Pulmonary artery endothelial cell (primary cell): Measurements from ENCODE around the gene STKLD1. TPM values are rescaled to one million over a fixed set of nuclear protein-coding genes. Genes with fewer than 3 reads are reported as not detected.
"Not testable (repeated sequence)": the region's sequence is repeated elsewhere in the genome, so short reads cannot be mapped to it uniquely, and the experiment has no call there.

Source experiments
- DNase-seq: peaks from one replicate; pipeline ENCODE4 v3.0.0-alpha.2; 2011; ENCODE audit warnings: low read depth, low spot score
- total RNA-seq: library from RNA; depleted of rRNA; stranded (reverse); fragments of >200 nt; gene quantifications from 2 replicates; pipeline ENCODE4 v1.2.3, GENCODE V29; 2014

Gene STKLD1
- total RNA-seq, 1 donor from 2014 or later = 0.46 TPM

- DNase-seq = no peak
Measured at GRCh38 chr9:133361507-133362092, 14.6 kb upstream of the STKLD1 start.

- no peak for DNase-seq
Measured at GRCh38 chr9:133362359-133363044, 13.7 kb upstream of the STKLD1 start.

GRCh38 chr9:133366435-133366834, 9.7 kb upstream of the STKLD1 start:
- DNase-seq = no peak

- no peak for DNase-seq
Measured at GRCh38 chr9:133367221-133367620, 8.9 kb upstream of the STKLD1 start.

- DNase-seq = no peak
Measured at GRCh38 chr9:133367778-133368177, 8.4 kb upstream of the STKLD1 start.

GRCh38 chr9:133368249-133368881, 7.8 kb upstream of the STKLD1 start:
- no peak for DNase-seq

- no peak for DNase-seq
Measured at GRCh38 chr9:133369422-133369821, 6.7 kb upstream of the STKLD1 start.

GRCh38 chr9:133369933-133370332, 6.2 kb upstream of the STKLD1 start:
- DNase-seq = no peak

- DNase-seq = no peak
Measured at GRCh38 chr9:133370685-133371084, 5.5 kb upstream of the STKLD1 start.

GRCh38 chr9:133371261-133371711, 4.9 kb upstream of the STKLD1 start:
- no peak for DNase-seq

- no peak for DNase-seq
Measured at GRCh38 chr9:133372144-133372543, 4.0 kb upstream of the STKLD1 start.

GRCh38 chr9:133374612-133375115, 1.5 kb upstream of the STKLD1 start:
- DNase-seq = no peak

- DNase-seq = no peak
Measured at GRCh38 chr9:133375116-133375723, 946 bp upstream of the STKLD1 start.

GRCh38 chr9:133377280-133377679, 1.1 kb downstream of the STKLD1 start:
- not testable (repeated sequence) for DNase-seq

- no peak for DNase-seq
Measured at GRCh38 chr9:133377721-133378216, 1.6 kb downstream of the STKLD1 start.

GRCh38 chr9:133378408-133378962, 2.3 kb downstream of the STKLD1 start:
- DNase-seq = no peak

- no peak for DNase-seq
Measured at GRCh38 chr9:133379153-133380086, 3.3 kb downstream of the STKLD1 start.

GRCh38 chr9:133380734-133381133, 4.6 kb downstream of the STKLD1 start:
- DNase-seq = no peak

GRCh38 chr9:133382507-133383141, 6.5 kb downstream of the STKLD1 start:
- DNase-seq = no peak

GRCh38 chr9:133383438-133383837, 7.3 kb downstream of the STKLD1 start:
- no peak for DNase-seq
